A549 (cell line): ENCODE results near the gene TP73. TPM values are rescaled to one million over a fixed set of nuclear protein-coding genes. Genes with fewer than 3 reads are reported as not detected.

ENCODE experiments used
- ATAC-seq, 2 experiments: fragments of 200-7000 bp in 1 of 2; fragments of >200 bp in 1 of 2; cut with Nextera tagmentation in 1 of 2; cut with Tn5 transposase in 1 of 2; 3 replicates each; pipeline versions ENCODE4 v1.8.0 to v1.9.1; 2018 to 2020; ENCODE audit warnings: mild to moderate bottlenecking in 1 of 2, moderate library complexity in 1 of 2
- CTCF ChIA-PET: fragments of 300-600 bp; sonication (Branson Sonifier 250); formaldehyde crosslinking; extraction: SDS; loops from one replicate; lab custom pipeline; 2021; ENCODE audit warnings: antibody characterized with exemption, inconsistent platforms; lab: Yijun Ruan, JAX
- POLR2A ChIA-PET: fragments of 350-600 bp; formaldehyde crosslinking; extraction: SDS; loops from one replicate; lab custom pipeline; 2021; ENCODE audit warnings: antibody characterized with exemption, inconsistent platforms; lab: Yijun Ruan, JAX
- DNase-seq, 2 experiments: peaks; one replicate each; pipeline versions ENCODE4 v3.0.0 to v3.0.0-alpha.2; 2011 to 2016; ENCODE audit warnings: low read depth in 1 of 2, low spot score in 1 of 2
- FAIRE-seq: peaks from 2 replicates; lab custom pipeline; 2011; peaks lifted over from hg19 to GRCh38; lab: Jason Lieb, UNC
- H3K27ac ChIP-seq, 2 experiments: fragments of >200 bp; sonication (Bioruptor Twin); formaldehyde crosslinking; 3 replicates each; pipeline ENCODE4 v1.5.1; 2016 to 2017
- H3K4me1 ChIP-seq: fragments of >200 bp; sonication (Bioruptor Twin); formaldehyde crosslinking; 3 replicates; pipeline ENCODE4 v1.6.1; 2016
- H3K4me2 ChIP-seq: fragments of >200 bp; sonication (Bioruptor Twin); formaldehyde crosslinking; 3 replicates; pipeline ENCODE4 v1.6.1; 2016
- H3K4me3 ChIP-seq: fragments of >200 bp; sonication (Bioruptor Twin); formaldehyde crosslinking; 3 replicates; pipeline ENCODE4 v1.5.1; 2016
- H3K9me3 ChIP-seq: fragments of >200 bp; sonication (Bioruptor Twin); formaldehyde crosslinking; 3 replicates; pipeline ENCODE4 v1.6.1; 2016
- CHD2 ChIP-seq: fragments of 150-350 bp; IDR thresholded peaks from 2 replicates; pipeline ENCODE4 v1.6.1; 2014; ENCODE audit warnings: low read length; ENCODE audit not compliant: partially characterized antibody
- CHD4 ChIP-seq: fragments of 200-600 bp; sonication (generic); IDR thresholded peaks from 2 replicates; pipeline ENCODE4 v1.6.1; 2016; ENCODE audit warnings: antibody characterized with exemption, mild to moderate bottlenecking, borderline replicate concordance
- EHF ChIP-seq: fragments of 250-450 bp; sonication (Bioruptor Pico); IDR thresholded peaks from 2 replicates; pipeline ENCODE4 v1.5.0; 2020; ENCODE audit warnings: mild to moderate bottlenecking
- EHMT2 ChIP-seq: fragments of 200-600 bp; sonication (generic); IDR thresholded peaks from 2 replicates; pipeline ENCODE4 v1.6.1; 2016; ENCODE audit warnings: antibody characterized with exemption, low read depth, mild to moderate bottlenecking, moderate library complexity
- EP300 ChIP-seq, 2 experiments: fragments of >200 bp; sonication (Bioruptor Twin); formaldehyde crosslinking; IDR thresholded peaks; 2 replicates in 1 of 2; 3 replicates in 1 of 2; pipeline ENCODE4 v1.6.1; 2016 to 2017
- FOSB ChIP-seq: fragments of 250-450 bp; sonication (Bioruptor Pico); IDR thresholded peaks from 2 replicates; pipeline ENCODE4 v1.5.0; 2020; ENCODE audit warnings: mild to moderate bottlenecking, moderate library complexity
- FOSL2 ChIP-seq, 2 experiments: fragments of 450-650 bp in 1 of 2; fragments of >200 bp in 1 of 2; sonication (Bioruptor Twin) in 1 of 2; formaldehyde crosslinking; IDR thresholded peaks; 2 replicates each; pipeline versions ENCODE4 v1.5.0 to v1.6.1; 2016 to 2020; ENCODE audit warnings: mild to moderate bottlenecking in 1 of 2, moderate library complexity in 1 of 2
- GATA3 ChIP-seq: IDR thresholded peaks from 2 replicates; pipeline ENCODE4 v1.6.1; 2012; ENCODE audit warnings: borderline replicate concordance
- HDAC2 ChIP-seq: fragments of 200-600 bp; sonication (generic); IDR thresholded peaks from 2 replicates; pipeline ENCODE4 v1.6.1; 2016
- HEYL ChIP-seq: fragments of 250-450 bp; sonication (Bioruptor Pico); IDR thresholded peaks from 2 replicates; pipeline ENCODE4 v1.8.0; 2021; ENCODE audit warnings: mild to moderate bottlenecking, moderate library complexity
- HMGXB4 ChIP-seq: fragments of 250-450 bp; sonication (Bioruptor Pico); IDR thresholded peaks from 2 replicates; pipeline ENCODE4 v1.5.0; 2021; ENCODE audit warnings: mild to moderate bottlenecking, moderate library complexity, borderline replicate concordance
- HOXB13 ChIP-seq: fragments of 250-450 bp; sonication (Bioruptor Pico); IDR thresholded peaks from 2 replicates; pipeline ENCODE4 v1.5.0; 2020; ENCODE audit warnings: low read depth, mild to moderate bottlenecking, moderate library complexity
- HOXB5 ChIP-seq: fragments of 250-450 bp; sonication (Bioruptor Pico); IDR thresholded peaks from 2 replicates; pipeline ENCODE4 v1.5.0; 2020; ENCODE audit warnings: mild to moderate bottlenecking, moderate library complexity
- KDM1A ChIP-seq: fragments of 200-600 bp; sonication (generic); IDR thresholded peaks from 2 replicates; pipeline ENCODE4 v1.6.1; 2016; ENCODE audit warnings: low read depth, mild to moderate bottlenecking
- MAZ ChIP-seq: fragments of 150-350 bp; IDR thresholded peaks from 2 replicates; pipeline ENCODE4 v1.6.1; 2014; ENCODE audit warnings: antibody characterized with exemption, low read depth, low read length, borderline replicate concordance
- PBX3 ChIP-seq: IDR thresholded peaks from 2 replicates; pipeline ENCODE4 v1.6.1; 2012
- PHF8 ChIP-seq: fragments of 200-600 bp; sonication (generic); IDR thresholded peaks from 2 replicates; pipeline ENCODE4 v1.6.1; 2016; ENCODE audit warnings: low read depth, mild to moderate bottlenecking, antibody characterized with exemption, moderate library complexity, borderline replicate concordance
- POLR2A ChIP-seq: IDR thresholded peaks from 2 replicates; pipeline ENCODE4 v1.6.1; 2012; ENCODE audit warnings: mild to moderate bottlenecking, low read length
- POLR2AphosphoS2 ChIP-seq: conservative IDR thresholded peaks from 2 replicates; pipeline ENCODE4 v1.6.1; 2012; ENCODE audit warnings: low read length, improper control_type of control experiment, inconsistent platforms
- RAD21 ChIP-seq, 2 experiments: fragments of >200 bp in 1 of 2; sonication (Bioruptor Twin) in 1 of 2; formaldehyde crosslinking in 1 of 2; IDR thresholded peaks in 1 of 2; conservative IDR thresholded peaks in 1 of 2; 2 replicates in 1 of 2; 3 replicates in 1 of 2; pipeline ENCODE4 v1.6.1; 2012 to 2018; ENCODE audit warnings: inconsistent platforms in 1 of 2
- RARB ChIP-seq: fragments of 250-450 bp; sonication (Bioruptor Pico); IDR thresholded peaks from 2 replicates; pipeline ENCODE4 v1.8.0; 2021; ENCODE audit warnings: mild to moderate bottlenecking, moderate library complexity
- REST ChIP-seq: fragments of 200-600 bp; sonication (generic); IDR thresholded peaks from 2 replicates; pipeline ENCODE4 v1.6.1; 2016; ENCODE audit warnings: antibody characterized with exemption, mild to moderate bottlenecking, moderate library complexity
- RNF2 ChIP-seq: fragments of 200-600 bp; sonication (generic); IDR thresholded peaks from 2 replicates; pipeline ENCODE4 v1.6.1; 2016; ENCODE audit warnings: low read depth, mild to moderate bottlenecking, antibody characterized with exemption, moderate library complexity, borderline replicate concordance
- TP53 ChIP-seq: fragments of 250-450 bp; sonication (Bioruptor Pico); IDR thresholded peaks from 2 replicates; pipeline ENCODE4 v1.5.0; 2021; ENCODE audit warnings: mild to moderate bottlenecking, moderate library complexity
- USF2 ChIP-seq: fragments of 450-650 bp; IDR thresholded peaks from 2 replicates; pipeline ENCODE4 v1.6.1; 2014; ENCODE audit warnings: antibody characterized with exemption
- ZC3H11A ChIP-seq: fragments of 450-650 bp; IDR thresholded peaks from 2 replicates; pipeline ENCODE4 v1.6.1; 2014; ENCODE audit warnings: antibody characterized with exemption, mild to moderate bottlenecking
- ZNF302 ChIP-seq: fragments of 250-450 bp; sonication (Bioruptor Pico); IDR thresholded peaks from 2 replicates; pipeline ENCODE4 v1.9.0; 2021; ENCODE audit warnings: inconsistent platforms, mild to moderate bottlenecking, moderate library complexity
- WGBS: methylation state at CpG from one replicate; pipeline ENCODE4 v1.1.6; 2017; ENCODE audit errors: missing lambda C conversion rate; 5-methylcytosine and 5-hydroxymethylcytosine counted together
- polyA plus RNA-seq, 4 experiments: library from polyadenylated mRNA; depleted of rRNA in 3 of 4; stranded (reverse); fragments of >200 nt; fragmentation: RNase III in 1 of 4; extraction: RNeasy Plus Mini Kit Qiagen cat#74134 plus additional on column Dnase treatment in 1 of 4; gene quantifications; 2 replicates in 3 of 4; 3 replicates in 1 of 4; pipeline ENCODE4 v1.2.3, GENCODE V29; 2011 to 2017

TP73 gene
- polyA plus RNA-seq, 2 of the 4 experiments (the other 2 are of a cell fraction): 0.01 to 0.25 TPM

DNA sequence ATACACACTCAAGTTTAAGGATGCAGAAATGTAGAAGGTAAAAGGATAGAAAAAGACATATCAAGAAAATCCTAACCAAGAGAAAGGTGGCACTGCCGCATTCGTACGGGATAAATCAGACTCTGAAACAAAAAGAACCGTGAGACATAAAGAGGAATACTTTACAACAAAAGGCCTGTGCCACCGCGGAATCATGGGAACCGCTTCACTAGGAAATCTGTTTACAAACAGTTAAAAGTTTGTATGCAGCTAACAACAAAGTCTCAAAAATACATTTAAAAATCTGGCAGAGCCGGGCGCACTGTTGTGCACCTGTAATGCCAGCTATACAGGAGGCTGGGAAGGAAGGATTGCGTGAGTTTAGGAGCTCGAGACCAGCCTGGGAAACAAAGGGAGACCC is 10.5 kb upstream of the TP73 start:
- CTCF ChIA-PET: interaction anchor here (0.6 to 1.2 kb wide), 3 partner anchors 151 to 189 kb away, joined by 3 to 4 read pairs (median 3); no protein-coding TSS in a partner anchor
- no peak for FAIRE-seq

GRCh38 chr1:3642919-3643675 is 9.2 kb upstream of the TP73 start:
- WGBS: 96% methylated on average over 34 of the region's 43 CpGs
- ChIA-PET CTCF (no interaction called here), POLR2A (no interaction called here)
- no peak for DNase-seq
- FAIRE-seq: no peak
- no peaks in the 10 kb centered on the region for H3K4me1 ChIP-seq
- no peak for ATAC-seq
- H3K4me3 ChIP-seq: no peak overlapping the region
- TF ChIP-seq EP300 (IDR thresholded peaks at IDR 0.05) (no peak), RAD21 (conservative IDR thresholded peaks at IDR 0.05 in 1 of 2, IDR thresholded peaks at IDR 0.05 in 1 of 2) (no peak), POLR2AphosphoS2 (no peak), RNF2 (no peak), PHF8 (no peak), TP53 (CRISPR knock-in tag) (no peak), HDAC2 (no peak), FOSL2 (IDR thresholded peaks at IDR 0.05) (no peak), FOSL2 (CRISPR knock-in tag; IDR thresholded peaks at IDR 0.05) (no peak), CHD4 (no peak), USF2 (no peak), EHF (no peak), HMGXB4 (CRISPR knock-in tag) (no peak), RARB (CRISPR knock-in tag) (no peak), KDM1A (no peak), HOXB13 (CRISPR knock-in tag) (no peak), ZC3H11A (no peak)
- H3K4me2 ChIP-seq: no peak overlapping the region
- H3K9me3 ChIP-seq: no peaks in the 10 kb centered on the region
- no peak overlapping the region for H3K27ac ChIP-seq

More for the DNA sequence above, 10.5 kb upstream of the TP73 start:
- H3K4me3 ChIP-seq: no peak overlapping the region
- H3K9me3 ChIP-seq: no peaks in the 10 kb centered on the region
- TF ChIP-seq EHMT2: no peak
- no peak for TF ChIP-seq ZNF302 (CRISPR knock-in tag)
- TF ChIP-seq GATA3: no peak
- TF ChIP-seq HOXB13 (CRISPR knock-in tag): no peak
- no peak for TF ChIP-seq HEYL (CRISPR knock-in tag)
- ATAC-seq: no peak
- H3K4me1 ChIP-seq: no peaks in the 10 kb centered on the region
- WGBS: 93% methylated on average over 11 of the region's 11 CpGs
- no peak for DNase-seq
- POLR2A ChIA-PET: no interaction called here
- H3K4me2 ChIP-seq: no peak overlapping the region
- no peak overlapping the region for H3K27ac ChIP-seq

GRCh38 chr1:3644273-3644672 is 8.0 kb upstream of the TP73 start:
- FAIRE-seq: no peak
- peaks cover 6% of the 10 kb centered on the region; the same call in 1 of the 3 replicates for H3K4me1 ChIP-seq
- TF ChIP-seq PBX3 (no peak), FOSB (no peak), CHD2 (no peak), MAZ (no peak), RAD21 (conservative IDR thresholded peaks at IDR 0.05 in 1 of 2, IDR thresholded peaks at IDR 0.05 in 1 of 2) (no peak), REST (no peak), POLR2A (no peak), HOXB5 (CRISPR knock-in tag) (no peak), GATA3 (no peak)

More at GRCh38 chr1:3644273-3644672, 8.0 kb upstream of the TP73 start:
- ChIA-PET CTCF (interaction anchor here (1.2 kb wide), 1 partner anchor 191 kb away, joined by 3 read pairs; no protein-coding TSS in a partner anchor), POLR2A (no interaction called here)
- Histone ChIP-seq H3K9me3 (no peaks in the 10 kb centered on the region), H3K4me2 (no peak overlapping the region), H3K4me3 (no peak overlapping the region), H3K27ac (no peak overlapping the region)
- WGBS: 80% methylated on average over 9 of the region's 25 CpGs
- ATAC-seq (no peak), DNase-seq (no peak)
